ENCODE results near the gene CCND1.
"Not testable (repeated sequence)": the region's sequence is repeated elsewhere in the genome, so short reads cannot be mapped to it uniquely, and the experiment has no call there.

Gene CCND1

GRCh38 chr11:69666752-69667536 lies 26.0 kb downstream of the CCND1 start:
- peak; percentile 35 for DNase-seq (ENCODE audit: low spot score)

- no peak for DNase-seq (ENCODE audit: low spot score)
Measured at GRCh38 chr11:69667619-69668604, 27.0 kb downstream of the CCND1 start.

- no peak for DNase-seq (ENCODE audit: low spot score)
Measured at GRCh38 chr11:69669486-69669885, 28.5 kb downstream of the CCND1 start.

- peak; percentile 91 for DNase-seq (ENCODE audit: low spot score)
Measured at GRCh38 chr11:69670158-69670845, 29.3 kb downstream of the CCND1 start.

GRCh38 chr11:69671734-69672465 lies 30.9 kb downstream of the CCND1 start:
- DNase-seq (ENCODE audit: low spot score) = no peak

GRCh38 chr11:69674267-69674885 lies 33.4 kb downstream of the CCND1 start:
- DNase-seq (ENCODE audit: low spot score) = no peak

GRCh38 chr11:69674886-69675714 lies 34.1 kb downstream of the CCND1 start, which contains the start of gene LTO1:
Gene LTO1 (minus strand): TSS chr11:69675353. CDS start chr11:69675239, 114 bp downstream.
- DNase-seq (ENCODE audit: low spot score) = peak; percentile 99

- no peak for DNase-seq (ENCODE audit: low spot score)
Measured at GRCh38 chr11:69677749-69678148, 36.8 kb downstream of the CCND1 start.

GRCh38 chr11:69680688-69681087 lies 39.7 kb downstream of the CCND1 start:
- no peak for DNase-seq (ENCODE audit: low spot score)

- DNase-seq (ENCODE audit: low spot score) = no peak
Measured at GRCh38 chr11:69682221-69682620, 41.3 kb downstream of the CCND1 start.

GRCh38 chr11:69682681-69683326 lies 41.8 kb downstream of the CCND1 start:
- DNase-seq (ENCODE audit: low spot score) = no peak

GRCh38 chr11:69683764-69684333 lies 42.9 kb downstream of the CCND1 start:
- no peak for DNase-seq (ENCODE audit: low spot score)

GRCh38 chr11:69684651-69685050 lies 43.7 kb downstream of the CCND1 start:
- no peak for DNase-seq (ENCODE audit: low spot score)

GRCh38 chr11:69685348-69685747 lies 44.4 kb downstream of the CCND1 start:
- no peak for DNase-seq (ENCODE audit: low spot score)

- DNase-seq (ENCODE audit: low spot score) = no peak
Measured at GRCh38 chr11:69686452-69686851, 45.5 kb downstream of the CCND1 start.

GRCh38 chr11:69686856-69687255 lies 45.9 kb downstream of the CCND1 start:
- DNase-seq (ENCODE audit: low spot score) = no peak

GRCh38 chr11:69687969-69688771 lies 47.2 kb downstream of the CCND1 start:
- DNase-seq (ENCODE audit: low spot score) = not testable (repeated sequence)

Data from ecto neural progenitor cell (in vitro differentiated cells).